Ovary (tissue), 3 donors: Measurements from ENCODE around the gene CCDC188.

Source experiments
- CTCF ChIP-seq, 3 donors: fragments of 450-650 bp in 2 of 3; fragments of 200-600 bp in 1 of 3; IDR thresholded peaks; one replicate each; pipeline versions ENCODE4 v1.5.1 to v1.8.0; 2016 to 2022; ENCODE audit warnings: antibody characterized with exemption in 3 of 3, mild to moderate bottlenecking in 1 of 3
- EP300 ChIP-seq: sonication (generic); formaldehyde crosslinking; IDR thresholded peaks from one replicate; pipeline ENCODE4 v1.6.1; 2017; ENCODE audit warnings: antibody characterized with exemption
- POLR2A ChIP-seq: fragments of 450-650 bp; IDR thresholded peaks from one replicate; pipeline ENCODE4 v1.6.1; 2017; ENCODE audit warnings: antibody characterized with exemption, mild to moderate bottlenecking, moderate library complexity
- donor health status: DM: no; HTN: no; CAD: no.

GRCh38 chr22:20131597-20131858 is 19.3 kb downstream of the CCDC188 start, which contains the start of gene ZDHHC8:
- TF ChIP-seq CTCF (IDR thresholded peaks at IDR 0.05) (no peak), POLR2A (no peak), EP300 (no peak)
